Ovary (tissue), 3 donors: ENCODE results near the gene ACSS2.

Experiments used
- CTCF ChIP-seq, 3 donors: fragments of 450-650 bp in 2 of 3; fragments of 200-600 bp in 1 of 3; IDR thresholded peaks; one replicate each; pipeline versions ENCODE4 v1.5.1 to v1.8.0; 2016 to 2022; ENCODE audit warnings: antibody characterized with exemption in 3 of 3, mild to moderate bottlenecking in 1 of 3
- EP300 ChIP-seq: sonication (generic); formaldehyde crosslinking; IDR thresholded peaks from one replicate; pipeline ENCODE4 v1.6.1; 2017; ENCODE audit warnings: antibody characterized with exemption
- POLR2A ChIP-seq: fragments of 450-650 bp; IDR thresholded peaks from one replicate; pipeline ENCODE4 v1.6.1; 2017; ENCODE audit warnings: antibody characterized with exemption, mild to moderate bottlenecking, moderate library complexity
- donor health status: DM: no; HTN: no; CAD: no.

GRCh38 chr20:34927736-34928135 lies 51.3 kb downstream of the ACSS2 start:
- TF ChIP-seq CTCF (IDR thresholded peaks at IDR 0.05) (no peak), POLR2A (no peak), EP300 (no peak)
